GM12878 (cell line): ENCODE measurements around the gene CHMP2B. TPM values are rescaled to one million over a fixed set of nuclear protein-coding genes. Genes with fewer than 3 reads are reported as not detected.

Experiments
- microRNA-seq: library from miRNA; unstranded; fragments of <30 nt; microRNA quantifications from one replicate; pipeline ENCODE4, GENCODE V29; 2018
- polyA plus RNA-seq, 11 experiments: library from polyadenylated mRNA; depleted of rRNA in 4 of 11; unstranded in 6 of 11; stranded (reverse) in 5 of 11; fragments of >200 nt; fragmentation: Nextera tagmentation in 4 of 11; fragmentation: Illumina TruSeq in 1 of 11; extraction: Ambion mirVana in 4 of 11; extraction: Trizol in 1 of 11; gene quantifications; 1 replicate in 1 of 11; 2 replicates in 10 of 11; pipeline versions ENCODE4 v1.2.1 to v1.2.3, GENCODE V29; 2011 to 2016; ENCODE audit warnings: inconsistent platforms in 2 of 11, missing spikeins in 2 of 11, low read depth in 1 of 11
- small RNA-seq: library from RNA; depleted of rRNA; stranded (forward); fragments of <200 nt; gene quantifications from one replicate; pipeline ENCODE3, GENCODE V24; 2014
- total RNA-seq, 4 experiments: library from RNA; depleted of rRNA in 3 of 4; stranded (reverse); fragments of >200 nt in 3 of 4; fragmentation: Illumina TruSeq in 1 of 4; extraction: Trizol in 1 of 4; gene quantifications; 2 replicates each; pipeline versions ENCODE4 v1.2.1 to v1.2.3, GENCODE V29; 2013 to 2021

The CHMP2B gene
- total and polyA plus RNA-seq, 10 of the 15 experiments (the other 5 are each of a cell fraction or from before 2014, with no cell fraction given), result 14.9 to 54.8 (median 24.6) TPM

Small RNA genes lying within 50 kb of the gene (microRNA-seq; reads per million reads assigned to microRNA genes)
- not detected for gene MIR4795

Small RNA genes lying within 50 kb of the gene (small RNA-seq; reads per million reads assigned to genes)
- gene MIR4795, result not detected

Other genes starting within 250 kb of the CHMP2B start
- gene VGLL3, start 236.2 kb upstream of the CHMP2B start, total RNA-seq (2014; rRNA removed), result not detected in 2 replicates
- gene VGLL3, start 236.2 kb upstream of the CHMP2B start, total RNA-seq (2014; rRNA removed; fragmentation: Illumina TruSeq; extraction: Trizol), result not detected in 2 replicates
- gene VGLL3, start 236.2 kb upstream of the CHMP2B start, total RNA-seq (2021), result 0.03 and 0.05 TPM in 2 replicates
- gene VGLL3, start 236.2 kb upstream of the CHMP2B start, polyA plus RNA-seq (2011; rRNA removed), result not detected in 2 replicates
- gene VGLL3, start 236.2 kb upstream of the CHMP2B start, polyA plus RNA-seq (2014; fragmentation: Illumina TruSeq; extraction: Trizol), result not detected in 2 replicates
- not detected for gene VGLL3, start 236.2 kb upstream of the CHMP2B start, polyA plus RNA-seq (2014; fragmentation: Nextera tagmentation; extraction: Ambion mirVana)
- gene VGLL3, start 236.2 kb upstream of the CHMP2B start, polyA plus RNA-seq (2014; rRNA removed), result not detected in 2 replicates
- gene VGLL3, start 236.2 kb upstream of the CHMP2B start, polyA plus RNA-seq (2016; fragmentation: Nextera tagmentation; extraction: Ambion mirVana), result not detected
- not detected in 2 replicates for gene POU1F1, start 49.3 kb downstream of the CHMP2B start, total RNA-seq (2014; rRNA removed)
- not detected in 2 replicates for gene POU1F1, start 49.3 kb downstream of the CHMP2B start, total RNA-seq (2014; rRNA removed; fragmentation: Illumina TruSeq; extraction: Trizol)
- gene POU1F1, start 49.3 kb downstream of the CHMP2B start, total RNA-seq (2021), result not detected in 2 replicates
- gene POU1F1, start 49.3 kb downstream of the CHMP2B start, polyA plus RNA-seq (2011; rRNA removed), result not detected in 2 replicates
- gene POU1F1, start 49.3 kb downstream of the CHMP2B start, polyA plus RNA-seq (2014; fragmentation: Illumina TruSeq; extraction: Trizol), result not detected in 2 replicates
- gene POU1F1, start 49.3 kb downstream of the CHMP2B start, polyA plus RNA-seq (2014; fragmentation: Nextera tagmentation; extraction: Ambion mirVana), result under 1 TPM in 1 of 2 experiments, not detected in 1; 0.04 TPM
- gene POU1F1, start 49.3 kb downstream of the CHMP2B start, polyA plus RNA-seq (2014; rRNA removed), result not detected in 2 replicates
- not detected for gene POU1F1, start 49.3 kb downstream of the CHMP2B start, polyA plus RNA-seq (2016; fragmentation: Nextera tagmentation; extraction: Ambion mirVana)